GM12878 (cell line): ENCODE results near the gene ANKMY1. TPM values are rescaled to one million over a fixed set of nuclear protein-coding genes. Genes with fewer than 3 reads are reported as not detected.

Experiments used
- ATAC-seq: fragments of 200-7000 bp; cut with Tn5 transposase; 3 replicates; pipeline ENCODE4 v1.9.1; 2020; ENCODE audit warnings: mild to moderate bottlenecking, moderate library complexity
- BruUV-seq: library from RNA; stranded (reverse); fragments of 400-500 nt; replicated peaks from 2 replicates; lab custom pipeline; 2021; lab: Mats Ljungman, UMichigan
- CTCF ChIA-PET: fragments of 300-600 bp; sonication (Branson Sonifier 250); formaldehyde crosslinking; extraction: SDS; loops from one replicate; lab custom pipeline; 2021; ENCODE audit warnings: inconsistent platforms; lab: Yijun Ruan, JAX
- POLR2A ChIA-PET: fragments of 350-600 bp; formaldehyde crosslinking; extraction: SDS; loops from one replicate; lab custom pipeline; 2021; ENCODE audit warnings: inconsistent platforms; lab: Charles Lee
- RAD21 ChIA-PET: fragments of 300-600 bp; sonication (Branson Sonifier 250); formaldehyde crosslinking; loops from one replicate; lab custom pipeline; 2023; ENCODE audit warnings: antibody characterized with exemption; ENCODE audit not compliant: unreplicated experiment; lab: Charles Lee
- SMC1A ChIA-PET: fragments of 300-600 bp; sonication (Branson Sonifier 250); formaldehyde crosslinking; loops from one replicate; lab custom pipeline; 2023; ENCODE audit not compliant: unreplicated experiment, uncharacterized antibody; lab: Charles Lee
- DNase-seq: peaks from one replicate; pipeline ENCODE4 v3.0.0-alpha.2; 2011; ENCODE audit warnings: low read depth, low spot score
- FAIRE-seq: peaks from 3 replicates; lab custom pipeline; 2011; peaks lifted over from hg19 to GRCh38; lab: Jason Lieb, UNC
- H2AFZ ChIP-seq: 2 replicates; pipeline ENCODE4 v1.6.0; 2011; ENCODE audit warnings: low read depth, low read length, control low read depth; ENCODE audit not compliant: control insufficient read depth
- H3K27ac ChIP-seq: 2 replicates; pipeline ENCODE4 v1.5.1; 2011; ENCODE audit warnings: control low read depth; ENCODE audit not compliant: control insufficient read depth, insufficient read depth
- H3K27me3 ChIP-seq, 2 experiments: replicated peaks in 1 of 2; 2 replicates each; pipeline versions ENCODE4 v1.6.0 to v1.6.1; 2011; ENCODE audit warnings: low read length in 1 of 2; ENCODE audit not compliant: control insufficient read depth in 2 of 2, insufficient read depth in 2 of 2
- H3K36me3 ChIP-seq, 2 experiments: 2 replicates each; pipeline ENCODE4 v1.5.1; 2011; ENCODE audit warnings: low read length in 1 of 2; ENCODE audit not compliant: control insufficient read depth in 2 of 2, insufficient read depth in 2 of 2
- H3K4me1 ChIP-seq: 2 replicates; pipeline ENCODE4 v1.6.1; 2011; ENCODE audit warnings: mild to moderate bottlenecking, low read length, moderate library complexity, mixed read lengths; ENCODE audit not compliant: control insufficient read depth, insufficient read depth
- H3K4me2 ChIP-seq: 2 replicates; pipeline ENCODE4 v1.6.0; 2011; ENCODE audit warnings: control low read depth; ENCODE audit not compliant: control insufficient read depth, insufficient read depth
- H3K4me3 ChIP-seq: fragments of 200-600 bp; sonication (generic); 2 replicates; pipeline ENCODE4 v1.5.1; 2016
- H3K79me2 ChIP-seq: 2 replicates; pipeline ENCODE4 v1.6.0; 2011; ENCODE audit warnings: low read length; ENCODE audit not compliant: control insufficient read depth, insufficient read depth
- H3K9ac ChIP-seq: 2 replicates; pipeline ENCODE4 v1.8.0; 2011; ENCODE audit warnings: low read length, control low read depth, mixed read lengths; ENCODE audit not compliant: control insufficient read depth, insufficient read depth
- H3K9me3 ChIP-seq: replicated peaks from 3 replicates; pipeline ENCODE4 v1.5.1; 2011; ENCODE audit warnings: mild to moderate bottlenecking, low read length; ENCODE audit not compliant: control insufficient read depth, insufficient read depth
- H4K20me1 ChIP-seq: 2 replicates; pipeline ENCODE4 v1.6.0; 2011; ENCODE audit not compliant: control insufficient read depth, insufficient read depth
- BCL3 ChIP-seq: IDR thresholded peaks from 2 replicates; pipeline ENCODE4 v1.6.1; 2011; ENCODE audit warnings: borderline replicate concordance, low read depth, mild to moderate bottlenecking, moderate library complexity, low read length; ENCODE audit not compliant: insufficient read depth, poor library complexity, severe bottlenecking
- BRCA1 ChIP-seq: IDR thresholded peaks from 2 replicates; pipeline ENCODE4 v1.6.1; 2011; ENCODE audit warnings: low read depth, low read length, improper control_type of control experiment
- CHD4 ChIP-seq: fragments of 200-600 bp; sonication (generic); IDR thresholded peaks from 2 replicates; pipeline ENCODE4 v1.6.1; 2016; ENCODE audit warnings: mild to moderate bottlenecking
- EGR1 ChIP-seq, 2 experiments: IDR thresholded peaks; 1 replicate in 1 of 2; 2 replicates in 1 of 2; pipeline ENCODE4 v1.6.1; 2011 to 2012; ENCODE audit warnings: low read depth in 2 of 2, low read length in 2 of 2, borderline replicate concordance in 1 of 2, mild to moderate bottlenecking in 1 of 2, moderate library complexity in 1 of 2
- ETV6 ChIP-seq, 2 experiments: fragments of 450-650 bp in 1 of 2; IDR thresholded peaks in 1 of 2; conservative IDR thresholded peaks in 1 of 2; 2 replicates each; pipeline ENCODE4 v1.6.1; 2014; ENCODE audit warnings: antibody characterized with exemption in 1 of 2, borderline replicate concordance in 1 of 2, low read depth in 1 of 2, mild to moderate bottlenecking in 1 of 2, moderate library complexity in 1 of 2
- PBX3 ChIP-seq: IDR thresholded peaks from 2 replicates; pipeline ENCODE4 v1.6.1; 2011; ENCODE audit warnings: mild to moderate bottlenecking, low read depth, low read length, moderate library complexity; ENCODE audit not compliant: insufficient replicate concordance
- POLR2AphosphoS5 ChIP-seq: IDR thresholded peaks from 2 replicates; pipeline ENCODE4 v1.6.1; 2011; ENCODE audit warnings: mild to moderate bottlenecking, low read length, inconsistent platforms
- POU2F2 ChIP-seq: IDR thresholded peaks from 3 replicates; pipeline ENCODE4 v1.6.1; 2011; ENCODE audit warnings: low read depth, mild to moderate bottlenecking, low read length, borderline replicate concordance
- RCOR1 ChIP-seq: conservative IDR thresholded peaks from 2 replicates; pipeline ENCODE4 v1.6.1; 2012; ENCODE audit warnings: low read depth, low read length, improper control_type of control experiment
- RUNX3 ChIP-seq: IDR thresholded peaks from 2 replicates; pipeline ENCODE4 v1.6.1; 2012; ENCODE audit warnings: low read length, inconsistent platforms
- SRF ChIP-seq, 2 experiments: IDR thresholded peaks; 2 replicates each; pipeline ENCODE4 v1.6.1; 2011; ENCODE audit warnings: low read depth in 2 of 2, low read length in 2 of 2, mild to moderate bottlenecking in 1 of 2, moderate library complexity in 1 of 2
- TCF3 ChIP-seq: IDR thresholded peaks from 2 replicates; pipeline ENCODE4 v1.6.1; 2012; ENCODE audit warnings: low read depth, mild to moderate bottlenecking, low read length, borderline replicate concordance; ENCODE audit not compliant: insufficient read depth
- YBX1 ChIP-seq: fragments of 450-650 bp; IDR thresholded peaks from 2 replicates; pipeline ENCODE4 v1.6.1; 2016; ENCODE audit warnings: antibody characterized with exemption
- ZNF622 ChIP-seq: fragments of 450-650 bp; IDR thresholded peaks from 2 replicates; pipeline ENCODE4 v1.6.1; 2017; ENCODE audit warnings: mild to moderate bottlenecking, inconsistent platforms
- ZZZ3 ChIP-seq: IDR thresholded peaks from 2 replicates; pipeline ENCODE4 v1.6.1; 2011; ENCODE audit warnings: low read depth; ENCODE audit not compliant: control insufficient read depth, insufficient read length
- WGBS: methylation state at CpG from one replicate; pipeline ENCODE4 v1.1.6; 2016; ENCODE audit warnings: low lambda C conversion rate; ENCODE audit not compliant: insufficient replicate concordance, insufficient coverage; ENCODE audit errors: missing lambda C conversion rate; 5-methylcytosine and 5-hydroxymethylcytosine counted together
- in situ Hi-C: fragments of 300-500 bp; cut with MboI; formaldehyde crosslinking; loops from 9 replicates; pipeline ENCODE4 v1.14.3; 2018; ENCODE audit warnings: mixed read lengths
- intact Hi-C: fragments of 100-400 bp; cut with micrococcal nuclease; formaldehyde crosslinking; loops from one replicate; pipeline ENCODE4 v1.14.2; 2022; ENCODE audit not compliant: unreplicated experiment
- polyA plus RNA-seq, 11 experiments: library from polyadenylated mRNA; depleted of rRNA in 4 of 11; unstranded in 6 of 11; stranded (reverse) in 5 of 11; fragments of >200 nt; fragmentation: Nextera tagmentation in 4 of 11; fragmentation: Illumina TruSeq in 1 of 11; extraction: Ambion mirVana in 4 of 11; extraction: Trizol in 1 of 11; gene quantifications; 1 replicate in 1 of 11; 2 replicates in 10 of 11; pipeline versions ENCODE4 v1.2.1 to v1.2.3, GENCODE V29; 2011 to 2016; ENCODE audit warnings: inconsistent platforms in 2 of 11, missing spikeins in 2 of 11, low read depth in 1 of 11
- total RNA-seq, 4 experiments: library from RNA; depleted of rRNA in 3 of 4; stranded (reverse); fragments of >200 nt in 3 of 4; fragmentation: Illumina TruSeq in 1 of 4; extraction: Trizol in 1 of 4; gene quantifications; 2 replicates each; pipeline versions ENCODE4 v1.2.1 to v1.2.3, GENCODE V29; 2013 to 2021
- TF ChIP-seq, protein P1 (sequence below): IDR thresholded peaks from 2 replicates; pipeline ENCODE4 v1.6.1; 2012; ENCODE audit warnings: low read depth, low read length, improper control_type of control experiment

Gene ANKMY1
- total and polyA plus RNA-seq, 10 of the 15 experiments (the other 5 are each of a cell fraction or from before 2014, with no cell fraction given) = 1.1 to 15.3 (median 11.1) TPM

DNA sequence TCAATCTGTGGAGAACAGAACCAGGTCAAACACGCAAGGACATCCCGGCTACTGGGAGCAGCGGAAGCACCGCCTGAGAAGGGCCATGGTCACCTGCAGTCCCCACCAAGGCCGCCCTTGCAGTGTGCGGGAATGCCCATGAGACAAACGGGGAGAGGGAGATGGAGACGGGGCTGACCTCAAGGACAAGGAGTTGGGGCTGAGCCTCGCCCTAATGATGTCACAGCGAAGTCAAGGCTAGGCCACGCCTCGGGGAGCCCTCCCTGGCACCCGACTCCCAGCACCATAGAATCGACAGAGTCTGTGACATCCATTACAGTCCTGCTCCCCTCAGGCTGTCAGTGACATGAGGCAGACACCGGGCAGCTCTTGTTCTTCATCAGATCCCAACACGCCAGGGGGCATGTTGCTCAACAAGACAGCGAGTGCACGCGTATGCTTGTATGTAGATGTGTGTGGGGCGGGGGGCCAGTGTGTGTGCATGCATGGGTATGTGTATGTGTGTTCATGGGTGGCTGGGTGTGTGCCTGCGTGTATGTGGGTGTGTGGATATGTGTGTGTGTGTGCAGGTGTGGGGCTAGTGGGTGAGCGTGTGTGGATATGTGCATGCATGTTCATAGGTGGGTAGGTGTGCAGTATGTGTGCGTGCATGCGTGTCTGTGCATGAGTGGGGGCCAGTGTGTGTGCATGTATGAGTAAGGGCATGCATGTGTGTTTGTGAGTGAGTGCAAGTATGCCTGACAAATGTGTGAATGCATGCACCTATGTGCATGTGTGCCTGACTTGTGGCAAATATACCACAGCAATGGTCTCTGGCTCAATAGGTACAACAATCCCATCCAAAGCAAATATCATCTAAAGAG is 57.0 kb downstream of the ANKMY1 start:
- ChIA-PET RAD21 (no interaction called here), POLR2A (no interaction called here), CTCF (no interaction called here), SMC1A (no interaction called here)
- intact Hi-C loops (no loop called here), in situ Hi-C loops (loop anchor here (25.0 kb wide), 1 partner anchor 337 kb away; no protein-coding TSS in a partner anchor)
- H3K9ac ChIP-seq = no peak overlapping the region
- WGBS = 94% methylated on average over 19 of the region's 24 CpGs
- 0 out of 4 replicates have a peak, but pooled peaks cover 0 to 2% of the 10 kb centered on the region in 2 experiments for H3K36me3 ChIP-seq
- H3K4me2 ChIP-seq = no peak overlapping the region
- H3K79me2 ChIP-seq = no peaks in the 10 kb centered on the region
- ATAC-seq = no peak
- no peak for FAIRE-seq
- no peaks in the 10 kb centered on the region for H4K20me1 ChIP-seq
- no peaks in the 10 kb centered on the region for H3K4me1 ChIP-seq
- no peaks in the 10 kb centered on the region for H3K27me3 ChIP-seq
- BruUV-seq = no TSS peak
- H3K27ac ChIP-seq = no peak overlapping the region
- no peaks in the 10 kb centered on the region for H3K9me3 ChIP-seq
- DNase-seq = no peak
- H3K4me3 ChIP-seq = no peak overlapping the region
- TF ChIP-seq PBX3 = peak; percentile 64
- no peak for TF ChIP-seq POLR2AphosphoS5
- TF ChIP-seq RUNX3 = no peak
- TF ChIP-seq ZZZ3 = no peak
- TF ChIP-seq, protein P1, sequence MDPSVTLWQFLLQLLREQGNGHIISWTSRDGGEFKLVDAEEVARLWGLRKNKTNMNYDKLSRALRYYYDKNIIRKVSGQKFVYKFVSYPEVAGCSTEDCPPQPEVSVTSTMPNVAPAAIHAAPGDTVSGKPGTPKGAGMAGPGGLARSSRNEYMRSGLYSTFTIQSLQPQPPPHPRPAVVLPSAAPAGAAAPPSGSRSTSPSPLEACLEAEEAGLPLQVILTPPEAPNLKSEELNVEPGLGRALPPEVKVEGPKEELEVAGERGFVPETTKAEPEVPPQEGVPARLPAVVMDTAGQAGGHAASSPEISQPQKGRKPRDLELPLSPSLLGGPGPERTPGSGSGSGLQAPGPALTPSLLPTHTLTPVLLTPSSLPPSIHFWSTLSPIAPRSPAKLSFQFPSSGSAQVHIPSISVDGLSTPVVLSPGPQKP = no peak
- no peak for TF ChIP-seq BRCA1
- no peak for TF ChIP-seq YBX1
- TF ChIP-seq RCOR1 = no peak
- no peak for TF ChIP-seq EGR1 (IDR thresholded peaks at IDR 0.05; ENCODE audit: borderline replicate concordance in 1 of 2, low read depth in 2 of 2, low read length in 2 of 2)
- TF ChIP-seq BCL3 = peak; percentile 97
- no peak for TF ChIP-seq POU2F2
- TF ChIP-seq ZNF622 = no peak
- TF ChIP-seq CHD4 = no peak
- TF ChIP-seq TCF3 = 0 out of 2 replicates have a peak, but pooled peaks have one; percentile 30
- TF ChIP-seq SRF (IDR thresholded peaks at IDR 0.05; ENCODE audit: low read depth in 2 of 2, low read length in 2 of 2) = no peak
- TF ChIP-seq ETV6 (conservative IDR thresholded peaks at IDR 0.05 in 1 of 2, IDR thresholded peaks at IDR 0.05 in 1 of 2; ENCODE audit: borderline replicate concordance in 1 of 2, low read depth in 1 of 2) = no peak
- TF ChIP-seq, all 136 proteins: peak for 3
- H2AFZ ChIP-seq = no peak overlapping the region
